ENCODE measurements around the gene FBRS. TPM values are rescaled to one million over a fixed set of nuclear protein-coding genes. Genes with fewer than 3 reads are reported as not detected.
"Not testable (repeated sequence)": the region's sequence is repeated elsewhere in the genome, so short reads cannot be mapped to it uniquely, and the experiment has no call there.

FBRS gene
- total RNA-seq, 4 donors from 2014 or later, result 26.2 to 46.8 (median 31.7) TPM

- no peak for TF ChIP-seq CTCF (IDR thresholded peaks at IDR 0.05)
- no peak for TF ChIP-seq EP300 (IDR thresholded peaks at IDR 0.05)
- TF ChIP-seq POLR2A (IDR thresholded peaks at IDR 0.05), result no peak
- WGBS, 2 donors, result 74 to 80% methylated on average over 11 of the region's 11 CpGs
- Histone ChIP-seq H3K4me1 (peaks cover 0 to 6% (median 0%) of the 10 kb centered on the region in 4 donors), H3K4me3 (no peak overlapping the region), H3K27me3 (no peaks in the 10 kb centered on the region), H3K9me3 (no peaks in the 10 kb centered on the region), H3K36me3 (no peaks in the 10 kb centered on the region), H3K27ac (no peak overlapping the region)
- DNase-seq (ENCODE audit: low spot score in 2 of 2), result no peak
Measured at GRCh38 chr16:30623536-30624283, 34.5 kb upstream of the FBRS start.

GRCh38 chr16:30626236-30626635 lies 32.0 kb upstream of the FBRS start:
- Histone ChIP-seq H3K27me3 (no peaks in the 10 kb centered on the region), H3K4me1 (peaks cover 0 to 9% (median 0%) of the 10 kb centered on the region in 4 donors), H3K9me3 (no peaks in the 10 kb centered on the region), H3K27ac (no peak overlapping the region), H3K36me3 (no peaks in the 10 kb centered on the region), H3K4me3 (no peak overlapping the region)
- WGBS, 2 donors, result 90 to 93% methylated on average over 9 of the region's 9 CpGs
- no peak for TF ChIP-seq CTCF (IDR thresholded peaks at IDR 0.05)
- no peak for TF ChIP-seq EP300 (IDR thresholded peaks at IDR 0.05)
- TF ChIP-seq POLR2A (IDR thresholded peaks at IDR 0.05), result no peak
- no peak for DNase-seq (ENCODE audit: low spot score in 2 of 2)

GRCh38 chr16:30628628-30629540 lies 29.3 kb upstream of the FBRS start:
- H3K36me3 ChIP-seq, result no peaks in the 10 kb centered on the region
- no peaks in the 10 kb centered on the region for H3K9me3 ChIP-seq
- TF ChIP-seq CTCF (IDR thresholded peaks at IDR 0.05) (peak; percentile 87 to 91 (median 88)), EP300 (IDR thresholded peaks at IDR 0.05) (peak in 1 of 2 donors; percentile 54), POLR2A (IDR thresholded peaks at IDR 0.05) (no peak)
- DNase-seq (ENCODE audit: low spot score in 2 of 2), result peak; percentile 83 to 97
- H3K27ac ChIP-seq, result peak overlapping the region in 2 of 4 donors; percentile 31 to 79
- peaks cover 0 to 14% (median 0%) of the 10 kb centered on the region in 4 donors for H3K4me1 ChIP-seq
- no peaks in the 10 kb centered on the region for H3K27me3 ChIP-seq
- H3K4me3 ChIP-seq, result peak overlapping the region in 3 of 4 donors; percentile 13 to 24 (median 13)
- WGBS, 2 donors, result 30 to 33% methylated on average over 18 of the region's 18 CpGs

GRCh38 chr16:30632454-30632853 lies 25.8 kb upstream of the FBRS start:
- not testable (repeated sequence) for H3K27ac ChIP-seq; H3K27me3 ChIP-seq; DNase-seq (ENCODE audit: low spot score in 2 of 2); H3K36me3 ChIP-seq; H3K4me3 ChIP-seq; H3K9me3 ChIP-seq
- WGBS, 2 donors, result 94 to 95% methylated on average over 7 of the region's 7 CpGs
- peaks cover 0 to 28% (median 4%) of the 10 kb centered on the region in 4 donors for H3K4me1 ChIP-seq

GRCh38 chr16:30633526-30633925 lies 24.7 kb upstream of the FBRS start:
- no peak for TF ChIP-seq CTCF (IDR thresholded peaks at IDR 0.05)
- TF ChIP-seq EP300 (IDR thresholded peaks at IDR 0.05), result no peak
- TF ChIP-seq POLR2A (IDR thresholded peaks at IDR 0.05), result no peak
- Histone ChIP-seq H3K9me3 (no peaks in the 10 kb centered on the region), H3K27me3 (no peaks in the 10 kb centered on the region), H3K4me1 (peaks cover 0 to 24% (median 4%) of the 10 kb centered on the region in 4 donors), H3K27ac (peak overlapping the region; percentile 75 to 95 (median 90)), H3K36me3 (no peaks in the 10 kb centered on the region), H3K4me3 (peak overlapping the region; percentile 34 to 77 (median 54))
- DNase-seq (ENCODE audit: low spot score in 2 of 2), result no peak
- 78 to 82% methylated on average over 17 of the region's 17 CpGs for WGBS, 2 donors
